Neural cell (in vitro differentiated cells): ENCODE results near the gene AHRR.

Experiments used
- EZH2 ChIP-seq: fragments of 200-600, 300-800 bp; shearing (Covaris generic), sonication (generic); IDR thresholded peaks from 2 replicates; pipeline ENCODE4 v1.6.1; 2014; ENCODE audit warnings: antibody characterized with exemption, low read length, borderline replicate concordance, mild to moderate bottlenecking; ENCODE audit not compliant: insufficient read depth, poor library complexity, severe bottlenecking
- MXI1 ChIP-seq: fragments of 450-650 bp; conservative IDR thresholded peaks from 2 replicates; pipeline ENCODE4 v1.6.1; 2014; ENCODE audit warnings: antibody characterized with exemption, mild to moderate bottlenecking; ENCODE audit not compliant: poor library complexity, severe bottlenecking
- POLR2AphosphoS5 ChIP-seq: IDR thresholded peaks from 2 replicates; pipeline ENCODE4 v1.6.1; 2012
- TF ChIP-seq, protein P1 (sequence below): fragments of 450-650 bp; IDR thresholded peaks from 2 replicates; pipeline ENCODE4 v1.5.1; 2014; ENCODE audit warnings: antibody characterized with exemption, mild to moderate bottlenecking, moderate library complexity; ENCODE audit not compliant: poor library complexity, severe bottlenecking
- TF ChIP-seq, protein P2 (sequence below): IDR thresholded peaks from 2 replicates; pipeline ENCODE4 v1.6.1; 2012; ENCODE audit warnings: borderline replicate concordance

DNA sequence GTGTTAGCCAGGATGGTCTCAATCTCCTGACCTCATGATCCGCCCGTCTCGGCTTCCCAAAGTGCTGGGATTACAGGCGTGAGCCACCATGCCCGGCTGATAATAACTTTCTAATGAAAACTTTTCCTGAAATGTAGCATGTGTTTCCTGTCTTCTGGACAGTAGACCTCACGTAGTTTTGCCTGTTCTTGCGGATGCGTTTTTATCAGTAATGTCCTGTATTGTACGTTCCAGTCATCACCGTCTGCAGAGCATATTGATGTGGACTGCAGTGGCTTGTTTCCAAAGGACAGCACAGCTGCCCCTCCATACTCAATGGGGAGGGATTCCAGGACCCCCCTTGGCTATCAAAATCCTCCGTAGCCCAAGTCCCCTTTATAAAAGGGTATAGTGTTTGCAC, 134.3 kb downstream of the AHRR start:
- no peak for TF ChIP-seq POLR2AphosphoS5
- TF ChIP-seq EZH2: no peak
- TF ChIP-seq, protein P1, sequence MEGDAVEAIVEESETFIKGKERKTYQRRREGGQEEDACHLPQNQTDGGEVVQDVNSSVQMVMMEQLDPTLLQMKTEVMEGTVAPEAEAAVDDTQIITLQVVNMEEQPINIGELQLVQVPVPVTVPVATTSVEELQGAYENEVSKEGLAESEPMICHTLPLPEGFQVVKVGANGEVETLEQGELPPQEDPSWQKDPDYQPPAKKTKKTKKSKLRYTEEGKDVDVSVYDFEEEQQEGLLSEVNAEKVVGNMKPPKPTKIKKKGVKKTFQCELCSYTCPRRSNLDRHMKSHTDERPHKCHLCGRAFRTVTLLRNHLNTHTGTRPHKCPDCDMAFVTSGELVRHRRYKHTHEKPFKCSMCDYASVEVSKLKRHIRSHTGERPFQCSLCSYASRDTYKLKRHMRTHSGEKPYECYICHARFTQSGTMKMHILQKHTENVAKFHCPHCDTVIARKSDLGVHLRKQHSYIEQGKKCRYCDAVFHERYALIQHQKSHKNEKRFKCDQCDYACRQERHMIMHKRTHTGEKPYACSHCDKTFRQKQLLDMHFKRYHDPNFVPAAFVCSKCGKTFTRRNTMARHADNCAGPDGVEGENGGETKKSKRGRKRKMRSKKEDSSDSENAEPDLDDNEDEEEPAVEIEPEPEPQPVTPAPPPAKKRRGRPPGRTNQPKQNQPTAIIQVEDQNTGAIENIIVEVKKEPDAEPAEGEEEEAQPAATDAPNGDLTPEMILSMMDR: no peak
- TF ChIP-seq, protein P2, sequence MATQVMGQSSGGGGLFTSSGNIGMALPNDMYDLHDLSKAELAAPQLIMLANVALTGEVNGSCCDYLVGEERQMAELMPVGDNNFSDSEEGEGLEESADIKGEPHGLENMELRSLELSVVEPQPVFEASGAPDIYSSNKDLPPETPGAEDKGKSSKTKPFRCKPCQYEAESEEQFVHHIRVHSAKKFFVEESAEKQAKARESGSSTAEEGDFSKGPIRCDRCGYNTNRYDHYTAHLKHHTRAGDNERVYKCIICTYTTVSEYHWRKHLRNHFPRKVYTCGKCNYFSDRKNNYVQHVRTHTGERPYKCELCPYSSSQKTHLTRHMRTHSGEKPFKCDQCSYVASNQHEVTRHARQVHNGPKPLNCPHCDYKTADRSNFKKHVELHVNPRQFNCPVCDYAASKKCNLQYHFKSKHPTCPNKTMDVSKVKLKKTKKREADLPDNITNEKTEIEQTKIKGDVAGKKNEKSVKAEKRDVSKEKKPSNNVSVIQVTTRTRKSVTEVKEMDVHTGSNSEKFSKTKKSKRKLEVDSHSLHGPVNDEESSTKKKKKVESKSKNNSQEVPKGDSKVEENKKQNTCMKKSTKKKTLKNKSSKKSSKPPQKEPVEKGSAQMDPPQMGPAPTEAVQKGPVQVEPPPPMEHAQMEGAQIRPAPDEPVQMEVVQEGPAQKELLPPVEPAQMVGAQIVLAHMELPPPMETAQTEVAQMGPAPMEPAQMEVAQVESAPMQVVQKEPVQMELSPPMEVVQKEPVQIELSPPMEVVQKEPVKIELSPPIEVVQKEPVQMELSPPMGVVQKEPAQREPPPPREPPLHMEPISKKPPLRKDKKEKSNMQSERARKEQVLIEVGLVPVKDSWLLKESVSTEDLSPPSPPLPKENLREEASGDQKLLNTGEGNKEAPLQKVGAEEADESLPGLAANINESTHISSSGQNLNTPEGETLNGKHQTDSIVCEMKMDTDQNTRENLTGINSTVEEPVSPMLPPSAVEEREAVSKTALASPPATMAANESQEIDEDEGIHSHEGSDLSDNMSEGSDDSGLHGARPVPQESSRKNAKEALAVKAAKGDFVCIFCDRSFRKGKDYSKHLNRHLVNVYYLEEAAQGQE: no peak
- no peak for TF ChIP-seq MXI1
